ENCODE results near the gene TICAM2.
"Not testable (repeated sequence)": the region's sequence is repeated elsewhere in the genome, so short reads cannot be mapped to it uniquely, and the experiment has no call there.

TICAM2 gene, protein sequence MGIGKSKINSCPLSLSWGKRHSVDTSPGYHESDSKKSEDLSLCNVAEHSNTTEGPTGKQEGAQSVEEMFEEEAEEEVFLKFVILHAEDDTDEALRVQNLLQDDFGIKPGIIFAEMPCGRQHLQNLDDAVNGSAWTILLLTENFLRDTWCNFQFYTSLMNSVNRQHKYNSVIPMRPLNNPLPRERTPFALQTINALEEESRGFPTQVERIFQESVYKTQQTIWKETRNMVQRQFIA

DNA sequence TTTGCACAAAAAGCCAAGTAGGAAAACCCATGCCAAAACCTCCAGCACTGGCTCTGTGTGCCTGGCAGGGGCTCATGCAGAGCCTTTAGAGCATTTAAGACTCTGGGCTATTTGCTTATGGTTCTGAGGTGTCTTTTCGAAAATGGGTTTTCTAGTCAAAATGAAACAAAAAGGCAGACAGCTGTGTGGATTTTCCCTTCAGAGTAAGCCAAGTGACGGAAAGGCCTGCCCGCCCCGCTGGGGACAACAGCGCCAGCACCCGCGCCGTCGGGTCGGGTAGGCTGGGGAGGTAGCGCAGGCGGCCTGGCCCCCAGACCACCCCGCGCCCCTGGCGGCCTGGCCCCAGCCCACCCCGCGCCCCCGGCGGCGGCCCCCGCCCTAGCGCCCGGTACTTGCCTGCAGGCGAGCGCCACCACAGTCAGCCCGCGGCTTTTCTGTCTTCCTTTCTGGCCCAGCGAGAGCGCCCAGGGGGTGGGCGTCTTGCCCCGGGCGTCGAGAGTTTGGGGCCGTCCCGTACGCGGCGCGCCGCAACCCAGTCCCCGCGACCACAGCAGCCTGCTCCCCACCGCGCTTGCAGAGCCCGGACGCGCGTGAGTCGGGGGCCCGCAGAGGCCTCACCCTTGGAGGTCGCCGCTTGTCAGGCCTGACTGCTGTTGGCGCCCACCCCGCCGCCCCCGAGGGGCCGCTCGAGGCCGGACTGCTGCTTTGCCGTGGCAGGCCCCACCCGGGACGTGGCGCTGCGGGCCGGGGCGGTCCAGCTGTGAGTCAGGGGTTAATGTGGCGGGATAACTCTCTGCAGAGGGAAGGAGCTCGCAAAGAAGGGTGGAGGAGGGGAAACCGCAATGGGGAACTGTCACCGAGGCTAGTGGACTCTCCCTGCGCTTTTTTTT lies at the start of gene TICAM2:
Gene TICAM2 (minus strand): TSS at position 779 of the 890 bp plus-strand sequence. CDS start 21,223 bp downstream, outside the sequence.
- DNase-seq = peak; percentile 43 to 44

DNA sequence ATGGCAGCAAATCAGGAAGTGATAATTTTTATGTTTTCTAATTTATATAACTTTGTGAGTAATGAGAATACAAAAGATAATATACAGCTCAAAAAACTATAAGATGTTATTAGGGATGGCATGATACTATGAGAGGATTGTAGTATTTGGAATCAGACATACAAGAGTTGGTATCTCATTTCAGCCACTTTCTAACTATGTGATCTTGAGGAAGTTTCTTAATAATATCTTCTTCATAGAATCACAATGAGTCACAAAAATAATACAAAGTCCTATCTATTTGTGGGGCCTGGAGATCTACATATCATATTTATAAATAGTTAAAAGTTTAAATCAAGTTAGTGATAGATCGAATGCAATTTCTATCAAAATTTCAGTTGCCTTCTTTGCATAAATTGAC lies 47.3 kb upstream of the TICAM2 start:
- DNase-seq = no peak

DNA sequence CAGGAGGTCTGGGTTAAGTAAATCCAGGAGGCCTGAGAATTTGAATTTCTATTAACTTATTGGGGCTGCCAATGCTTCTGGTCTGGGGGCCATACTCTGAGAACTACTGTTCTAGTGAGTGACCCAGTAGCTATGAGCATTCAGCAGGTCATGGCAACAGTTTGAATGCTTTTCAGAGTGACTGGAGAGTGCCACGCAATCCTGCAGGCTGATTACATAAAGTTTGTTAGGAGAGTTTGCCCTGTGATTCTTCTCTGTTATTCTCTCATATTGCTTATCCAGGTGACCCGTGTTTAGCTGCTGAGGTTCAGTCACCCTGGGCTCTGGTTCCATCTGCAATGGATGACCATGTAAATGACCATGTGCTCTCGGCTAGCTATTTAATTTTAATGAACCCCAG lies 45.8 kb upstream of the TICAM2 start:
- DNase-seq = no peak

DNA sequence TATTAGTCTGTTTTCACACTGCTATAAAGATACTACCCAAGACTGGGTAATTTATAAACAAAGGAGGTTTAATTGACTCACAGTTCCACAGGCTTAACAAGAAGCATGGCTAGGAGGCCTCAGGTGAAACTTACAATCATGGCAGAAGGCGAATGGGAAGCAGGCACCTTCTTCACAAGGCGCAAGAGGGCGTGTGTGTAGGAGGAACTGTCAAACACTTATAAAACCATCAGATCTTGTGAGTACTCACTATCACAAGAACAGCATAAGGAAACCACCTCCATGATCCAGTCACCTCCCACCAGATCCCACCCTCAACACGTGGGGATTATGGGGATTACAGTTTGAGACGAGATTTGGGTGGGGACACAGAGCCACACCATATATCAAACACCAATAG lies 43.1 kb upstream of the TICAM2 start:
- DNase-seq = not testable (repeated sequence)

DNA sequence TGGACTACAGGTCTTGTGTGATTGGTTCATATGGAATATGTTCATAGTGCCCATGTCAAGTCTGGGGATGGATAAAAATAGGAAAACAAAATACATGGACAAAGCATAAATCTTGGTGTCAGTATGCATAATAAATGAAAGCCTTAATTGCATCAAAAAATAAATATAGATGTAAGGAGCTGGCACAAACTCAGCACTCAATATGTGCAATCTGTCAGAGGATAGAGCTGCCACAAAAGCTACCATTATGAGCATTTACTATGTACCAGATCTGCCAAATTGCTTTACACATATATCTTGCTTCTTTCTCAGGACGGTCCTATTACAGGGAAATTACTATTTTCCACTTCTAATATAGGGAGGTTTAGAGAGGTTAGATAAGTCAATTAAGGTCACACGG lies 41.8 kb upstream of the TICAM2 start:
- no peak for DNase-seq

DNA sequence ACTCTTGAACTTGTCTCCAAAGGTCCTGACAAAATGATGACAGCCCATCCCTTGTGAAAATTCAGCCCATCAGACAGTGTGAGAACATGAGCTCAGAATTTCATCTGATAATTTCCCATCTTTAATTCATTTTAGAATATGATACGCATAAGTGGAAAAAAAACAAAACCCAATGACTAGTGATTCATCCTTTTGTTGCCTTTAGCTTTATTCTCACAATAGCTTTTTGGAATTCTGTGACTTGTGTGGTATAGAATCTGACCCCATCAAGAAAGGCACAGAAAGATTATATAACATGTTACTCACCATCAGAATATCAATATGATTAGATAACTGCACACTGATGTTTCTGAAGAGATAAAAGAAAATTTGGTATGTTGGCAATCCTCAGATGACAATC lies 39.7 kb upstream of the TICAM2 start:
- DNase-seq = no peak

DNA sequence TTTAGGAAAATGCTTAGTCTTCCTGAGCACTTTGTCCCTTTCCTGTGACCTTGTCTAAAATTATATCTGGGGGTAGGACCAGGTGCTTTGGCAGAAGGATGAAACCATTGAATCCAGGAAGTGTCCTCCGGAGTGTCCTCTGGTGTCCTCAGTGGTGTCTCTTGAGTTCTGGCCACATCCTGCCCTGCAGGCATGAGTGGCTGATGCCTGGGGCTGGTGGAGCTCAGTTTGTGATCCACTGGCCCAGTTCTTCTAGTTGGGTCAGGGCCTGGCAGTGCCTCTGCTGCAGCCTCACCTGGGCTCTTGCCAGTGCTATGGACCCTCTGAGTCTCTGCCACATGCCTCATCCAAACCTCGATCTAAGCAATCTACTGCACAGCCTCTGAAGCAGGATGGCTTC lies 38.0 kb upstream of the TICAM2 start:
- DNase-seq = no peak

DNA sequence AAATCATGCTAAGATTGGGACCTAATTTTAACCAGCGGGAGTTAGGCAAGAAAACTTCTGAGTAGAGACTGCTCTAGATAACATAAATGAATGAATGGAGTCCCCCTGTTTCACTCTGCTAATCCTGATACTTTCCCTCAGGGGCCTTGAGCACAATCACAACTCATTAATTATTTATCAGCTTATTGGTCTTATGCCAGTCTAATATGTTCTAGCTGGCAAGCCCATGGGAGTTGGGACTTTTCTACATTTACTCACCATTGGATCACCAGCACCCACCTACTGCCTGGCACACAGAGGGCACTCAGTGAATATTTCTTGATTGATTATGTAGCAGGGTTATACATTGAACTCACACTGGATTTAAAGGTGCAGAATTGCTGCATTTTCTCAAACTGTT lies 37.1 kb upstream of the TICAM2 start:
- no peak for DNase-seq

DNA sequence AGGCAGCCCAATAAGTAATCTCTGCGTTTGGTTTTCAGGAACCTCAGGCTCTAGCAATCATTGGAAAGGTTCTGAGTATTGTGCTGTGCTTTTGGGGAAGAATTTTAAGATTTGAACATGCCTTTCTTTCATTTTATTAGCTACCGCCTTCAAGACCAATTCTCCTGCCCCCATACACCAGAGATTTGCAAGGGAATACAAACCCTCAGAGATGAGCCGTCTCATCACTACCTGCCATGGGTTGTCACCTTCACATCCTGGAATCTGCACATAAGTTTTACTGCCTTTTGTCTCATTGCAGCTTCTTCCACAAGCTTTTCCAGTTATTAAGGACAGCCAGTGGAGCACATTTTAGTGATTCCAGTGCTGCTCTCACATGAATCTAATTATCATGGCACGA lies 35.2 kb upstream of the TICAM2 start:
- no peak for DNase-seq

DNA sequence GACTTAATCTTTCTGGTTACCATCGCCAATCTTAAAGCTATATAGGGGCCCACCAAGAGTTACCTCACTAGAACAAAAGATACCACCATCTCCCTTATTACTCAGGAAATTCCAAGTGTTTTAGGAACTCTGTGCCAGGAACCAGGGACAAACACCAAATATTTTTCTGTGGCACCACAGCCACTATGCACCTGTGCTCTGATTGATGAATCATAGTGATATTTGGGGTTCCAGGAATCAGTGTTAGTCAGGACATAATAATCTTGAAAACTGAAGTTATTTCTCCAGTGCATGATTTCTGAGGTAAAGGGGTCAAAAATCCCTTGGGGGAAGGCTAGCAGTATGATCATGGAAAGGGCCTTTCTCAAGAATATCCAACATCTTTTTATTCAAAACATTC lies 33.7 kb upstream of the TICAM2 start:
- DNase-seq = no peak

DNA sequence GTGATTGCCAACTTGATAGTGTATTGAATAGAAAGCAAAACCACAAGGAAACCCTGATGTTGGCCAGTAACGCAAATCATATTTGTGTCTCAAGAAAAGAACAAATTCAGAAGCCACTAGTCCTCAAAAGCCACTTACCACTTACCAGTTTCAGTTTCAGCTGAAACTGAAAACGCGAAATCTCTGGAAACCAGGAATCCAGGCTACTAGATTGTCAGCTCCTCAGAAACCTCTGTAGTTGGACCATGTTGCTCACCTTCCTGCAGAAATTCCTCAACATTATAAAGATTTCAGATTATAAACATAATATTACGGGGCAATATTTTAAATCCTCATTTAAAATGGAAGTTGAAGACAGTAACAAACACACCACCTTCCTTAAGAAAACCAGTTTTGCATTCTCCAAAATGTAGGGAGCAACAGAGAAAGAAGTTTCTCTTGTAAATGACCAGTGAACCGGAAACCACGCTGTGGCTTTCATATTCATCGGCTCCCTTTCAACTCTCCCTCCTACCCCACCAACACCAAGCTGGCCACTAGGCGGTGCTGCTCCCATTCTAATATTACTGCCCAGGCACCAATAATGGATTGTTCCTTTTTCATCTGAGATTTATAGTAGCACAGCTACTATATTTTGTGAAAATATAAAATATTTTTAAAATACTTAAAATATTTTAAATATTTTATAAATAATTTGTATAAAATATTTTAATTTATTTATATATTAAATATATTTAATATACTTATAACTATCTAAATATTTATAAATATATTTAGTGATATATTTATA lies 32.3 kb upstream of the TICAM2 start:
- peak; percentile 73 to 83 for DNase-seq

DNA sequence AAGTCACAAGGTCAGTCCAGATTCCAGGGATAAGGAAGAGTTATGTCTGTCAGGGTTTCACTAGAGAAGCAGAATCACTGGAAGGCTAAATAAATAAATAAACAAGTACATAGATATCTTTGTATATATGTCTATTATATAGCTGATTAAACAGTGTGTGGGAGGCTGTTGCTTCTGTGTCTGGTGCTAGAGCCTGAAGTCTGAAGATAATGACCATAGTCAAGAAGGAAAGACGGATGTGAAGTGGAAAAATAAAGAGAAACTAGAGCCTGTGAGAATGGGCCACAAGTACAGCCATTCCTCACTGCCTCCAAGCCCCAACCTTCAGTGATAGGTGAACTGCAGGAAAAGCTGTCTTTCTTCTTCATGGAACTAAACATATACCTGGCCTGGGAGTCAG lies 27.6 kb upstream of the TICAM2 start:
- no peak for DNase-seq

DNA sequence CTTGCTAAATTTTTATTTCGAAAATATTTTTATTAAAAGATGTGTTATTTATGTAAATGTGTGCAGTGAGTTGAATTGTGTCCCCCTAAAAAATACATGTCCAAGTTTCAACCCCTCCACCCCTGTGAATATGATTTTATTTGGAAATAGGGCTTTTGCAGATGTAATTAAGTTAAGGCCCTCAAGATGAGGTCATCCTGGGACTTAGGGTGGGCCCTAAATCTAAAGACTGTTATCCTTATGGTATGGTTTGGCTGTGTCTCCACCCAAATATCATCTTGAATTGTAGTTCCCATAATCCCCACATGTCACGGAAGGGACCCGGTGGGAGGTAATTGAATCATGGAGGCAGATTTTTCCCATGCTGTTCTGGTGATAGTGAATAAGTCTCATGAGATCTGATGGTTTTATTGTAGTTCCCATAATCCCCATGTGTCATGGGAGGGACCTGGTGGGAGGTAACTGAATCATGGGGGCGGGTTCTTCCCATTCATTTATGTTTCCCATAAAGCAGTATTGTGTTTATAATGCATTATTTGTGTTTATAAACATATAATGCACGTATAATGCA lies 25.1 kb upstream of the TICAM2 start:
- no peak for DNase-seq

DNA sequence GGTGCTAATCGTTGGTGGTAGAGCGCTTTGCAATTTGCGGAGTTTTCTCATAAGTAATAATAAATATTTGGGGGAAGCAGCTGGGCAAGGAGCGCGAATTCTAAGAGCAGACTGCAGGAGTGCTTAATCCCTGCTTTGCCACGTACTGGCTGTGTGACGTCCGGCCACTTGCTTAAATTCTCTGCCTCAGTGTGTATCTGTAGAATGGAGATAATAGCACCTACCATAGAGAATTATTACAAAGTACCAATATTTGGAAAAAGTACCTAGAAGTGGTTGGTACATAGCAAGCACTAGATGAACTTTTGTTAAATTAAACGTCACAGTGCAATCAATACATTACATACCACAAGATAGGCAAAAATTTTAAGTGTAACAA lies 24.2 kb upstream of the TICAM2 start:
- DNase-seq = no peak

DNA sequence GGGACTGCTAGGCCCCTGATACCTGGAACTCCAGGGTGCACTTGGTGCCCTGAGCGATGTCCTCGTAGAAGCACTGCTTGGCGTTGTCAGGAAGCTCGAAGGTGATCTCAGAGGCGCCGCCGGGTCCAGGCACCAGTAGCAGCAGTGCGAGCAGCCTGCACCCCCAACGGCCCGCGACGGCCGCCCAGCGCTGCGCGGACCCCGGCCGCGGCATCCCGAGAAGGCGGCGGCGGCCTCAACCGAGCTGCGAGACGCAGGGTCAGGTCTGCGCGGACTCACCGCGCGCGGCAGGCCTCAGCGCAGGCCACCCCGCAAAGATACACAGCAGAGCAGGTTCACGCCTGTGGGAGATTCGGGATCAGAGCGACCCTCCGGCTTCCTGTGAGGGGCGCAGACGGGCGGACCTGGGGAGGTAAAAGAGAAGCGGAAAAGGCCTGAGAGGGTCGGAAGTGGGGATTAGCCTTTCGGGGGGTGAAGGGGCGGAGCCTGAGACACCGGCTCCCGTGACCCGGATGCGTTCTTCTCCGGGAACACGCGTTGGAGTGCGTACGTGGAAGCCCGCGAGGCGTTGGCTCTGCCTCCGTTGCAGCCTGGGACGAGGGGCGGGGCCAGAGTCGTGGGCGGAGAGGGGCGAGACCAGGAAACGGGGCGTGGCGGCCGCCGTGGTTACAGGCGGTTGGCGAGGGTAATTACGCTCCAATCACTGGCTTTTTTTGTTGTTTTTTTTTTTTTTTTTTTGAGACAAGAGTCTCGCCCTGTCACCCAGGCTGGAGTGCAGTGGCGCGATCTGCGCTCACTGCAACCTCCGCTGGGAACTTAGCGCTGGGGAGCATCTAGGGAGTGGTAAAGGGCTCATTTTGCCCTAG lies 23.5 kb upstream of the TICAM2 start, which contains the start of gene TMED7:
Gene TMED7 (minus strand): TSS at position 458 of the 866 bp plus-strand sequence. CDS start 244 bp downstream, at position 214.
- peak; percentile 100 for DNase-seq

DNA sequence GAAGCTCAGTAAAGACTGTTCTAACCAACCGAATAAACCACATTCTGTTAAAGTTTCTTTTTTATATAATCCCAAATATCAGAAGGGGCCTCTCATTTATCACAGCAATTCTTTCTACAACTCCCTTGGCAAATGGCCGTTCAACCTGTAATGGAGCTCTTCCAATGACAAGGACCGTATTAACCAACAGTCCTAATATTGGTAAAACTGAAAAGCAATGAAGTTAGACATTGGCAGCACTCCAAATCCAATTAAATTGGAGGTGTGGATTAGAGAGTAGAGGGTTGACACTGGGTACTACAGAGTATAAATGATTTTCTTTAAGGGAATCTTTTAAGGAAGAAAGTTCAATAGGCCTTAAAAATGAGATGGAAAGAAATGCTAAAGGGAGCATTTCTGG lies 22.7 kb upstream of the TICAM2 start:
- DNase-seq = no peak

DNA sequence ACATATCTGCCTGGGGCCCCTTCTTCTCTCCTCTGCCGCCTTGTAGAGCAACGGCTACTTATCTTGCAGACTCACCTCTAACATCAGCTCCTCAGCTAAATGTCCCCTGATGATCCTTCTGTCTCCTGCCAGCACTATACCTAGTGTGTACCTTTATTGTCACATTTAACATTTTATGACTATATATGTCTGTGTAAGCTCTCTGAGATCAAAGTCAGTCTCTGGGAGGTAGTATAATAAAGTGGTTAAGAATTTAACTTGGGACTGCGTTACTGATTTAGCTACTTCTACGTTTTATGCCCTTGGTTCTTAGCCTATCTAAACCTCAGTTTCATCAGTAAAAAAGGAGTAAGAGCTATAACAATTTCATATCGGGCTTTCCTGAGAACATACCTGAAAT lies 21.4 kb upstream of the TICAM2 start:
- DNase-seq = no peak

DNA sequence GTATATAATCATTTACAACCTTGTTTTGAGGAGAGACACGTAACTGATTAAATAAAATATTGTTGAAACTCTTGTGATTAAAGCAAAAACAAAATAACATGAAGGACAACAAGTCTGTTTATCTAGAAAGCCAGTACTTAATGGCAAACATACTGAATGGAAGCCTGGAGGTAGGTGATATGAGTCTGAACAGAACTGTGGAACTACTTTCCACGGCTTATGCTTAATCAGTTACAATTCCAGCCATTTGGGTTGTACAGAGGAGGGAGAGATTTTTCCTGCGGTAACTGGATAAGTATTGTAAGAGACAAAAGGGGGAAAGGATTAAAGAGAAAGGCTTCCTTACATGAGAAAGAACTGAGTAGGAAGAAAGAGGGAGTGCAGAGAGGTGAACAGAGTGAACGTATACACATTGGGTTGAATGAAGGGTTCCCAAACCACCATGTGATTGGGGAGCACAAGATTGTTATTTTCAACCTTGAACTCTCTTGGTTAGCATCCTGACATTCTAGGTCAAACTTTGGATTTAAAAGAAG lies 19.2 kb upstream of the TICAM2 start:
- no peak for DNase-seq

DNA sequence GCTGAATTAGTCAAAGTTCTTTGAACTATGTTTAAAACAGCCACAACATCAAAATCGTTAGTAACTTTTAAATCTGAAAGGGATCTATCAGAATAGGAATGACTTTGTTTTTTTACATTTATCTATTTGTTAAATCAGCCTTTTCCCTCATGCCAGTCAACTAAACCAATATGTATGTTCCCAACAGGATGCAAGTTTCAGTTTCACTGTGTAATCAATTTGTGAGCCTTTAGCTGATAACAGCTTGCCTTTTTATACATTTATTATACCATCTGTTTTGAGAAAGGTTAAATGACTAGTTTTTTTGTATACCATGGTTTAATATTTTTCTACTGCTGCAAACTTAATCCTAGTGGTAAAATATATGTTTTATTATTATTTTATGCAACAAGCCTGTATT lies 14.6 kb upstream of the TICAM2 start:
- DNase-seq = no peak

DNA sequence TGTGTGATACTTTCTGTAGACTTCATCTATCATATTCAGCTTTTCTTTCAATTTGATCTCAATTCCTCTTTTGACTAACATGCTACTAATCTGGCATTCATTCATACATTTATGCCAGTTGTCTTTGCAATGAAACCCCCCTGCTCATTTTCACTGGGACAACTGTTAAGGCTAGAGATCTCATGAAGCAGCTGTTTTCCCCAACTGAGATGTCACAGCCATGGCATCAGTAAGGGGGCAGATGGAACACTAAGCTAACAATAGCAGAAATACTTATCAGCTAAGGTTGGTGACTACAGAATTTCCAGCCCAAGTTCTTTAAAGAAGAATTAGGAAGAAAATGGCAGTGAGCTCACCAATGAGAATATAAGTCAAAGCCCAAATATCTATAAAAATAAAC lies 14.2 kb upstream of the TICAM2 start:
- DNase-seq = no peak

DNA sequence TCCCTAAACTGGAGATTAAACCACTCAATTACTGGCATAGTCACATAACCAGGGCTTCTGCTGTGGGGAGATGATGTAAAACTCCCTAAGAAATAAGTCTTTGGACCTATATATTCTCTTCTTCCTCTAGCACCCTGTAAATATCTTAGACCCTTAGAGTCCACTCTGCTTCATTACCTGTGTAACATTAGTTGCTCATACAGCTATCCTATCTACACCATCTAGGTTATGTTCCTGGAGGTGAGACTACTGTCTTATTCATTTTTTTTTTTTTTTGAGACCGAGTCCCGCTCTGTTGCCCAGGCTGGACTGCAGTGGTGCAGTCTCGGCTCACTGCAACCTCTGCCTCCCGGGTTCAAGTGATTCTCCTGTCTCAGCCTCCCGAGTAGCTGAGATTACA lies 9.6 kb upstream of the TICAM2 start:
- no peak for DNase-seq

DNA sequence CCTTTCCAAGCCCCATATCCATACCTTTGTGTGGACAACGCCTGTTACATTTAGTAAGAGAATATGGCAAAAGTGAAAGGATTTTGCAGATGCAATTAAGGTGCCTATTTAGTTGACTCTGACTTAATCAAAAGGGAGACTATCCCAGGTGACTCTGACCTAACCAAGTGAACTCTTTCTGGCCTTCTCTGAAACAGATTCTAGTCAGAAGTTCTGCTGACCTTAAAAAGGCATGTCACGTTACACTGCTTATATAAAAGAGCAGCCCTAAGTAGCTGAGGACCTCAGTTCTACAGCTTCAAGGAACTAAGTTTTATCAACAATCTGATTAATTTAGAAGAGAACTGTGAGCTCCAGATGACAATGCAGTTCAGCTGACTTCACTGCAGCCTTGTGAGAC lies 5.7 kb upstream of the TICAM2 start:
- no peak for DNase-seq
